Gastrocnemius medialis (tissue), 4 donors: ENCODE results near the gene RAB19.

Experiments used
- POLR2A ChIP-seq, 2 donors: fragments of 450-650 bp; IDR thresholded peaks; one replicate each; pipeline ENCODE4 v1.6.1; 2017; ENCODE audit warnings: antibody characterized with exemption in 2 of 2, mild to moderate bottlenecking in 2 of 2, moderate library complexity in 2 of 2
- TF ChIP-seq, protein P1 (sequence below), 5 experiments: fragments of 450-650 bp in 3 of 5; fragments of 200-600 bp in 2 of 5; sonication (generic) in 2 of 5; IDR thresholded peaks in 4 of 5; conservative IDR thresholded peaks in 1 of 5; 1 replicate in 4 of 5; 2 replicates in 1 of 5; pipeline ENCODE4 v1.5.1; 2016 to 2019; ENCODE audit warnings: antibody characterized with exemption in 5 of 5, mild to moderate bottlenecking in 3 of 5, moderate library complexity in 3 of 5

DNA sequence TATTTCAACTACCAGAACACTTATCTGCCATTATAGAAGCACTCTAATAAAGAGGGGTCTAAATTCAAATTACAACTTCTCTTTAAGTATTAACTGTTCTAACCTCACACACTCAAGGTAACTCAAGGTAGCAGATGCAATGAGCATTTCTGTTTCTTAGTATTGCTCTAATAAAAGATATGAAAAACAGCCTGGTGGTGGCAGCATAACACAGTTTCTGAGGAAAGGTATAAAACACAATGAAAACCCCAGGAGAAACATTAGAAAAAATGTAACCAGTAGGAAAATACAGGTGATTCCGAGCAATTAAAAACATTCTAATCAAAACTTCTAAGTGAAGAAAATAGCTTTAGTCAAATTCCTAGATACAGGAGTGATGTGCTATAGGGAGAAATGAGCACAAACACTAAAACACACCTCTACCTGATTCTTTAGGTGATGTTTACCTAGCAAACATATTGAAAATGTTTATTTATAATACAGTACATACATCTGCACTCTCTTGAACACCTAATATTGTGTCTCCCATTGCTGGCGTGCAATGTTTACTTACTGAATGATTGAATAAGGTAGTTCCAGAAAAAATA lies 72.0 kb downstream of the RAB19 start:
- TF ChIP-seq POLR2A (IDR thresholded peaks at IDR 0.05): no peak
- TF ChIP-seq, protein P1, sequence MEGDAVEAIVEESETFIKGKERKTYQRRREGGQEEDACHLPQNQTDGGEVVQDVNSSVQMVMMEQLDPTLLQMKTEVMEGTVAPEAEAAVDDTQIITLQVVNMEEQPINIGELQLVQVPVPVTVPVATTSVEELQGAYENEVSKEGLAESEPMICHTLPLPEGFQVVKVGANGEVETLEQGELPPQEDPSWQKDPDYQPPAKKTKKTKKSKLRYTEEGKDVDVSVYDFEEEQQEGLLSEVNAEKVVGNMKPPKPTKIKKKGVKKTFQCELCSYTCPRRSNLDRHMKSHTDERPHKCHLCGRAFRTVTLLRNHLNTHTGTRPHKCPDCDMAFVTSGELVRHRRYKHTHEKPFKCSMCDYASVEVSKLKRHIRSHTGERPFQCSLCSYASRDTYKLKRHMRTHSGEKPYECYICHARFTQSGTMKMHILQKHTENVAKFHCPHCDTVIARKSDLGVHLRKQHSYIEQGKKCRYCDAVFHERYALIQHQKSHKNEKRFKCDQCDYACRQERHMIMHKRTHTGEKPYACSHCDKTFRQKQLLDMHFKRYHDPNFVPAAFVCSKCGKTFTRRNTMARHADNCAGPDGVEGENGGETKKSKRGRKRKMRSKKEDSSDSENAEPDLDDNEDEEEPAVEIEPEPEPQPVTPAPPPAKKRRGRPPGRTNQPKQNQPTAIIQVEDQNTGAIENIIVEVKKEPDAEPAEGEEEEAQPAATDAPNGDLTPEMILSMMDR (IDR thresholded peaks at IDR 0.05 in 4 of 5, conservative IDR thresholded peaks at IDR 0.05 in 1 of 5): peak; percentile 20 to 57 (median 52)
